ENCODE measurements around the gene PPM1D.

- TF ChIP-seq CTCF (conservative IDR thresholded peaks at IDR 0.05) = no peak
- TF ChIP-seq EZH2 (IDR thresholded peaks at IDR 0.05; ENCODE audit: low read depth) = no peak
These were observed 65.6 kb downstream of the PPM1D start for GRCh38 chr17:60665602-60666001.

Data from PC-9 (cell line).